HG03342 (cell line): Measurements from ENCODE around the gene MOSPD3.
"Not testable (repeated sequence)": the region's sequence is repeated elsewhere in the genome, so short reads cannot be mapped to it uniquely, and the experiment has no call there.

Experiments used
- ATAC-seq: cut with Tn5 transposase; IDR thresholded peaks from one replicate; pipeline ENCODE4 v1.9.1; 2021; ENCODE audit warnings: mild to moderate bottlenecking, moderate library complexity; ENCODE audit not compliant: unreplicated experiment

MOSPD3 gene, protein sequence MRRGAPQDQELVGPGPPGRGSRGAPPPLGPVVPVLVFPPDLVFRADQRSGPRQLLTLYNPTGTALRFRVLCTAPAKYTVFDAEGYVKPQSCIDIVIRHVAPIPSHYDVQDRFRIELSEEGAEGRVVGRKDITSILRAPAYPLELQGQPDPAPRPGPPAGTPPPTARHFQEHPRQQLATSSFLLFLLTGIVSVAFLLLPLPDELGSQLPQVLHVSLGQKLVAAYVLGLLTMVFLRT

DNA sequence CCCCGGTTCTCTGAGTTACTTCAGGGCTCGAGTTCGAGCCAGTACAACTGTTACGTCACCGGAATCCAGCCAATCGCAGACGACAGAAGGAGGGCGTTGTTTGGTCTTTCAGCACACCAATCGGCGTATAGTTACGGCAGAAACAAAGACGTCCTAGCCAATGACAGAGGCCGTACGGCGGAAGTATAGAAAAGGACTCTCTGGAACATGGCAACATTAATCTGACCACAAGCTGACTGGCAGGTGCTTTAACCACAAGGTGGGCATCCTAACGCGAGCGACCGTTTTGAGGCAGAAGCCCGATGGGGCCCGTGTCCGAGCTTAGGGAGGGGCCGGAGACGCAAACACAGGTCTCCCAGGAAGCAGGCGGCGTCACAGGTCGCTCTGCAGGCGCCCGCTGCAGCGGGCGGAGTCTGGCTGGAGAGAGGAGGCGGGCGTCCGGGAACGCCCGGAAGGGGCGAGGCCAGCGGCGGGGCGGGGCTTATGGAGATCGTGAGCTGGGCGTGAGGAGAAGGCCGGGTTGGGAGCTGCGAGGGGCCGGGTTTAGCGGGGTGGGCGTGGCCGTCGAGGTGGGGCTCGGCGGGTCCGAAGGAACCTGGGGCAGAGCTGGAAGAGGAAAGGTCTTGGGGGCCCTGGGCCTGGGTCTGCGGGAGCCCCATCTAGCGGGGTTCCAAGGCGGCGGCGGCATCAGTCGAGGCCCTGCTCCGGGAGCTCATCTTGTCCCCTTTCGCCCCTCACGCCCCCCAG, at the start of gene MOSPD3:
TSS of gene MOSPD3 (plus strand) at position 558 of the 747 bp plus-strand sequence. CDS start 252 bp downstream, outside the sequence.
- peak; percentile 88 for ATAC-seq

DNA sequence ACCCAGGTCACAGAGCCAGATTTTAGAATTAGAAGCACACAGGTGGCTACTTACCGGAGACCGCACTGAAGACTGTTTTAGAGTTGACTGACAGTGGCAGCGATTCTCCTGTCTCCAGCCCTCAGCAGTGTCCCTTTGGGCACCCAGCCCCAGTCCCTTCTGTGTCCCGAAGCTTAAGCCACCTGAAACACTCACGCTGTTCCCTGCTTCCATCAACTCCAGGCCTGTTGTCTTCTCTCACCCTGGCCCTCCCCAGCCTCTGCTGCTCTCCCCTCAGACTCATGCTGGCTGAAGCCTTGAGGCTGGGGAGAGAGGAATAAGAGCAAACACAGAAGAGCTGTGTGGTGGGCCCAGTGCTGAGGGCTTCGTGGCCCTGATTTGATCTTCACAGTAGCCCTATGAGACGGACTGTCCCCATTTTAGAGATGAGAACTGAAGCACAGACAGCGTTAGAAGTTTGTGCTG, 49.2 kb upstream of the MOSPD3 start:
- ATAC-seq: no peak

DNA sequence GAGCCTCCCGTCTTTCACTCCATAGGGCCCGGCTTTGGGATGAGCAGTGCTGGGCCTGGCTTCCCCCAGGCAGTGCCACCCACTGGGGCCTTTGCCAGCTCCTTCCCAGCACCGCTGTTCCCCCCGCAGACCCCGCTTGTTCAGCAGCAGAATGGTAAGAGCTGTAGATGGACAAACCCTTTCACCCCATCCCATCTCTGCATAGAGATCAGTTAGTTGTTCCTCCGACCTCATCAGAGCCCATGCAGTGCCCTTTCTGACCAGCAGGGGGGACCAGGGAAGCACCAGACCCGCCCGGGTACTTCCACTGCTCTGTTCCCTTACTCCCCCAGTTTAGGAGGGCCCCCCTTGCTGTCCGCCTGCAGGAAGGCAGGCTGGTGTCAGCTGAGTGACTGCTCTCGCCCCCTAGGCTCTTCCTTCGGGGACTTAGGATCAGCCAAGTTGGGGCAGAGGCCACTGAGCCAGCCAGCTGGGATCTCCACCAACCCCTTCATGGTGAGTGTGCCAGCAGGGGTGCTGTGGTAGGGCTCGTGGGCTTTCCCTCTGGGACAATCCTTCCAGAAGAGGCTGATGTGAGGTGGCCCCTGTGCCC, 48.4 kb upstream of the MOSPD3 start:
- peak; percentile 42 for ATAC-seq

DNA sequence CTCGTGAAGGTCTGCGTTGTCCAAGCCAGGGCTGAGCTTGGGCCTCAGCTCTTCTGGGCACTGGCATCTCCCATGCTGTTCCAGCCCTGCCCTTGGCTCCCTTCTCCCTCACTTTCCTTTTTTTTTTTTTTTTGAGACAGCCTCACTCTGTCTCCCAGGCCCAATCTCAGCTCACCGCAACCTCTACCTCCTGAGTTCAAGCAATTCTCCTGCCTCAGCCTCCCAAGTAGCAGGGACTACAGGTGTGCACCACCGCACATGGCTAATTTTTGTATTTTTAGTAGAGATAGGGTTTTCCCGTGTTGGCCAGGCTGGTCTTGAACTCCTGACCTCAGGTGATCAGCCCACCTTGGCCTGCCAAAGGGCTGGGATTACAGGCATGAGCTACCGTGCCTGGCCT, 47.9 kb upstream of the MOSPD3 start:
- ATAC-seq: not testable (repeated sequence)

DNA sequence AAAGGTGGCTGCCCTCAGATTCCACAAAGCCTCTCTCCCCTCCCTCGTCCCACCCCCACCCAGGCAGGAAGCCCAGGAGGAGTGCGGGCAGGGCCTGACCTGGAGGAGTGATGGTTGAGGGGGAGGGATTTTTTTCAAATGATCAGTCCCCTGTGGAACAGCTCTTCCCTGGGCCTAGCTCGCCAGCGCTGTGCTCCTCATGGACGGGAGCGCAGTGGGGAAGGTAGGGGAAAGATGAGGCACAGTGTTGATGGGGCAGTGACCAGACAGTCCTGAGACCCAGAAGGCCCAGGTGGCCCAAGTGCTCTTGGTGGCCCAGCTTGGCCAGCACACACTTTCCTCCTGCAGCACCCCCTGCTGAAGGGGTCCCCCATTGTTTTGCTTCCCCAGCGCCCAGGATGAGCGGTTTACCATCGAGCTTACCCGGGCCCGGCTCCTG, 47.2 kb upstream of the MOSPD3 start:
- no peak for ATAC-seq

DNA sequence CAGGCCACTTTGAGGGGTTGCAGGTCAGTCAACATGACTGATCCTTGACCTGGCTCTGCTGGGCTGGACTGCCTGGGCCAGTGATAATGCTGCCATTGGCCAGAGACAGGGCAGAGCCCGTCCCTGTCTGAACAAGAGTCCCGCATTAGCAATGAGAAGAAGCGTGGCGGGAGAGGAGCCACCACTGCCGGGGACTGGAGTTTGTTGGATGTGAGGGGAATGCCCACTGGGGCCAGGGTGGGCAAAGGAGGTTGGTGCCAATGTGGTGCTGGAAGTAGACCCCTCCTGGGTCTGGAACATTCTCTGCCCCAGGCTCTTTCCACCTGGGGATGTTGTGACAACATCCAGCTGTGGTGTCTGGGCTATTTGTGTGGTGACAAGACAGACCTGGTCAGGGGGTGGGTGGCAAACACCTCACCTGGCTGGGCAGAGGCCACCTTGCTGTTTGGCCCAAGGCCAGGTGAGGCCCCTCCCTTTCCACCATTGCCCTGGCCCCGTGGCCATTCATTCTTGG, 46.3 kb upstream of the MOSPD3 start:
- no peak for ATAC-seq

DNA sequence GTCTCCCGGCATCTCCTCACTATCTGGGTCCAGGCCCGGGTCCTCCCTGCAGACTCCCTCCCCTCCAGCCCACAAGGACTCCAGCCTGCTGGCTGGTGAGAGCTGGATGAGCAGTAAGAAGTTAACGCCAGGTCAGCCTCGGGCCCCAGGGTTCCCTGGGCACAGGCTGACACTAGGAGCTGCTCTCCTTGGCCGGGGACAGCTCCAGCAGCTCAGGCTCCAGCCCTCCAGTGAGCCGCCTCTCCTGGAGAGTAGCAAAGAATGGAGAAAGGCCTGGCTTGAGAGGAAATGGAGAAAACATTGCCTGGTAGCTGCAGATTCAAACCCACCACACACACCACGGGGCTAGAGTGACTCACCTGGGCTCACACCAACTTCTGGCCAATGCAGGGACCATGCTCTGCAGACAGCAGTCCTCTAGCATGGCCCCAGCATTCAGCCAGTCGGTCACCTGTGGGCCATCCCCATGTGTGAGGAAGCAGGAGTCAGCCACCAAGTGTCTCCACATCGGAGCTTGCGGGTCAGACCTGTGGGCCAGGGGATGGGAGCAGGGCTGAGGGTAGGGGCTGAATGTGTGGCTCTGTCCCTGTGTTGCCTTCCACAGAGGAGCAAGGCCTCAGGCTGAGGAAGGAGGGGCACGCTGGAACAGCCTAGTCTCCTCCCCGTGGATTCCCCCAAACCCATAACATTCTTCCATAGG, 45.2 kb upstream of the MOSPD3 start:
- ATAC-seq: no peak

DNA sequence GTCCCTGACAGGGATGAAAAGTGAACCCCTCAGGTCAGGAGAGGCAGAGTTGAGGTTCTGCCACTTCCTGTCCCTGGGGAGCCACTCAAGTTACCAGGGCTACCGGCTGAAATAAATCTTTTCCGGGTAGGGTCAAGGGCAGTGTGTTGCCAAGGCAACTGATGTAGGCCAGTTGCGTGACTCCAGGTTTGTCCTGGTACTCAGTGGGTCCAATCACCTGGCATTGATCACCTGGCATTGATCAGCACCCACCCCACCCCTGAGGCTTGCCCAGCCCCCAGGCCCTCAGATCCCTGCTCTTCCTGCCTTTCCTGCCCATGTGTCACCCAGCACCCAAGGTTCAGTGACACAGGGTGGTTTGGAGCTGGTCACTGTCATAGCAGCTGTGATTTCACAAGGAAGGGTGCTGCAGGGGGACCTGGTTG, 44.6 kb upstream of the MOSPD3 start:
- no peak for ATAC-seq

DNA sequence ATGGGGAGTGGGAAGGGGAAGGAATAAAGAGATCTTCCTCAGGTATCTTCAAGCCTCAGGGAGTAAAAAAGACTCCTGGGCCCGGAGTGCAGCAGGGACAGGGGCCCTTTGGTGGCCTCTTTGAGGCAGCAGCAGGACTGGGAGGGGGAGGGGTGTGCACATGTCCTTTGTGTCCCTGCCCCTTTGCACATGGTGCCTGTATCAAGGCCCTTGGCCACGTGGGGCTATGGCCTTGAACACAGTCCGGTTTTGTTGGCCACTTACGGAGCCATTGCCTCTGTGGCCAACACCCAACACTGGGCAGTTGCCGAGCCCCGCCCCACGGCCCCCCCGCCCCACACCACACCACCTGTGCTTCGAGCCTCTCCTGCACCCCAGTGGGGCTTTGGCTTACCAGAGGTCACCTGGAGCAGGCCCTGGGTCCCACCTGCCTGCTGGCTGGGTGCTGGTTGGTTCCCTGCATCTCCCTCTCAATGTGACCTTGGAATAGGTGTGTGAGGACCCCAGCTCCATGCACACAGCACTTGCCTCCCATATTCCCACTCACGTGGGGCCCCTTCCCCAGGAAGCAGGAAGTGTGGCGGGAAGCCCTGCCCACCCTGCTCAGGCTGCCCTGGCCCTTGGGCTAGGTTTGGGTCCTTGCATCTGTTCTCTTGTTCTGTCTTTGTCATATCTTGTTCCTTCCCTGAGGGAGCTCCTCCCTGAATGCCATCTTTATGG, 44.0 kb upstream of the MOSPD3 start:
- no peak for ATAC-seq

DNA sequence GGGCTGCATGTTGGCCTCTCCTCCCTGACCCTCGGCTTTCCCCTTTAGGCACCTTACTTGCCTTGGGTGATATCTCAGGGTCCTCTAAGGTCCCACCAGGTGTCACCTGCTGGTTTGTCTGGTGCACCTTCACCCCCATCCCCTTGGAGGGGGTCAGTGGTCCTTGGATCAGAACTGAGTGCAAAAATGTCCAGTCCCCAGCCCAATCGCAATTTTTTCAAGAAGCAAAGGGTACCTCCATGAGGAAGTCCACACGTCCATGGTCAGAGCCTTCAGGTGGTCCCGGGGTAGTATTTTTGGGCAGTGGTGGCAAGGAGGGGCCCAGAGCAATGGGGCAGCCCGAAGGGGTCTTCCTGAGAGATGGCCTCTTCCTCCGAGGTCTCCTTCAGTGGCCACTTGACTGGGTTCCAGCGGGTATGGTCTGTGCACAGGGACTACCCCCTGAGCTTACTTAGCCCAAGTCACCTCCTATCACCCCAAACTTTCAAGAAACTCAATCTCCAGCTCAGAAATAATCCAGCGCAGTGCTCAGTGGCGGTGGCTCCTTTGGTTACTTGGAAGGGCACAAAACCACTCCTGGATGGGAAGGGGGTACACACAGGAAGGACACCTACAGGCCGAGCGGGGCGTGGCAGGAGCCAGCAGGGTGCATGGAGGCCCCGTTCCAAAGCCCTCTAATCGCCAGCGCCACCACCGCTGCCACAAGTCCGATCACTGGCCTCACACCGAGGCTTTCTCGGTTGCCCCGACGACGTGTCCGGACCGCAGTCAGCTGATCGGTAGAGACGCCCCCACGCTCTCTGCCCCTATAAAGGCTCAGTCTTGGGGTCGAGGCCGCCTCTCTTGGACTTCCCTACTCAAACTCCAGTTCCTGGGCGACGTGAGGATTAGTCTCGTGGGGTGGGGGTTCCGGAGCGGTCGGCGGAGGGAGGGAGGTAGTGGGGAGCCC, 43.2 kb upstream of the MOSPD3 start:
- ATAC-seq: no peak

DNA sequence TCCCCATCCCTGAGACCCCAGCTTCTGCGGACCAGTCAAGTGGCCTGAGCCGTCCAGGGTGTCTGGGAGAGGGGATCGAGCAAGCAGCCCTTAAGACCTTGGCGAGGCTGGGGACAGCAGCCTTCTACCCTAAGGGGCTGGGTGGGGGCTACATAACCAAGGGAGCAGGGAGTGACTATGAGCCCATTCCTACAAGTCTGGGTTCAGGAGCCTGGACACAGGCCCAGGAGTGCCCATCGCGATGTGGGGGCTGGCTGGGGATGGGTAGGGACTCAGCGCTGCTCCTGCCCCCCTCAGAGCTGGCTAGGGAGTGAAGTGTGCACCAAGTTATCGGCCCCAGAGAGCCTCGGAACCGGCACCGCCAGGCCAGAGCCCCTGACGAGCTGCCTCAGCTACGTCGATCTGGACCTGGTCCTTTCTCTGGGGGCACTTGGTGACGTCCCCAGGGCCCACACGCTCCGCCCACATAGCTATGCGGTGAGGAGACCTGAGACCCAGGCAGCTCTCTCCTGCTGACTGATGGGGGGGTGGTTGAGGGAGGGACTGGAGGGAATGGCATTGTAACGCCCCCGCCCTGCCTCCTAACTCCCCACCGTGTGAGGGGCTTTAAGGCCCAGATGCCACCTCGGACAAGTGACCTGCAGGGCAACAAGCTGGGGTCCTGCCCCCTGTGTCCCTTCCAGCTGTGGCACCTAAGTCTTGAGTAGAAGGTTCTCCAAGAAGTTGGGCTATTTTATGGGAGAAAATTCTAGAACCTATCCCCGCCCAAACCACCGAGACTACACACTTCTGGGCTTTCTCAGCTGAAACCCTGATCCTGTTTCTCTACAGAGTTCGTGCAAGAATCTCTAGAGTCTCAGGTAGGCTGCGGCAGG, 41.1 kb upstream of the MOSPD3 start:
- ATAC-seq: no peak

DNA sequence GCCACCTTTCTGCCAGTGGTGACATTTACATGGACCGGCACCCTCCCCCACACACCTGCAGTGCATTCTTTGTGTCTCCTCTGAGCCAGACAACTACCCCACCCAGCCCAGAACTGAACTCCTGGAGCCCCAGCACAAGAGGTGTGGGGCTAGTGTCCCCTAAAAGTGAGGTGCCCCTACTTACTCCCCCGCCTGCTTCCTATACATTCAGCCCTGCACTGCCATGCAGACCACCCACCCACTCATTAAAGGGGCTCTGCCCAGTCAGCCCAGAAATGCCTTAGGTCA, 40.6 kb upstream of the MOSPD3 start:
- no peak for ATAC-seq

DNA sequence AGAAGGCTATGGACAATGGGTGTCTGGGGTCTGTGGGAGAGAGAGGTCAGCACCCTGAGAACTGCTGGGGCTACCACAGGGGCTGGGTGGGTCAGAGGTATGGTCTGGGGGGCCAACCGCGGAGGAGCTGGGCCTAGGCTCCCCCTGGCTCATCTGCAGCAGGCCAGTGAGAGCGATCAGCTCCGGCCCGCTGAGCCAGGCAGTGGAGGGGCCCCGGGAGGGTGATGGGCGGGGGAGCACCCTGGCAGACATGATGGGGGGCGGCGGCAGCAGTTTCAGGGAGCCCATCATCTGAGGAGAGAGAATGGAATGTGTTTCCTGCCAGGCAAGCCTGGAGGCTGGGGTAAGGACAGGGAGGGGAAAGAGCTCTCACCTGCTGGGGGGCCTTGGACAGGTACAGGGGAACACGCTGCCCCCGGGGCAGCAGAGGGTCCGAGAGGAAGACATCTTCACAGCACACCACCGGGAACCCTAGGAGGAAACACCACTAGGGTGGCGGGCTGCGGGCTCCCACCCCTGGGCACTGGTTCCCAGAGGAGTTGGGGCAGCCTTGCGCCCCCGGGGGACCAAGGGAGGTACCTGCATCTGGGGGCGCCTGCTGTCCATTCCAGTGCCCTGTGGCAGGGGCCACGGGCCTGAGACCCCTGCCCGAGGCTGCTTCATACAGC, 39.9 kb upstream of the MOSPD3 start:
- no peak for ATAC-seq

DNA sequence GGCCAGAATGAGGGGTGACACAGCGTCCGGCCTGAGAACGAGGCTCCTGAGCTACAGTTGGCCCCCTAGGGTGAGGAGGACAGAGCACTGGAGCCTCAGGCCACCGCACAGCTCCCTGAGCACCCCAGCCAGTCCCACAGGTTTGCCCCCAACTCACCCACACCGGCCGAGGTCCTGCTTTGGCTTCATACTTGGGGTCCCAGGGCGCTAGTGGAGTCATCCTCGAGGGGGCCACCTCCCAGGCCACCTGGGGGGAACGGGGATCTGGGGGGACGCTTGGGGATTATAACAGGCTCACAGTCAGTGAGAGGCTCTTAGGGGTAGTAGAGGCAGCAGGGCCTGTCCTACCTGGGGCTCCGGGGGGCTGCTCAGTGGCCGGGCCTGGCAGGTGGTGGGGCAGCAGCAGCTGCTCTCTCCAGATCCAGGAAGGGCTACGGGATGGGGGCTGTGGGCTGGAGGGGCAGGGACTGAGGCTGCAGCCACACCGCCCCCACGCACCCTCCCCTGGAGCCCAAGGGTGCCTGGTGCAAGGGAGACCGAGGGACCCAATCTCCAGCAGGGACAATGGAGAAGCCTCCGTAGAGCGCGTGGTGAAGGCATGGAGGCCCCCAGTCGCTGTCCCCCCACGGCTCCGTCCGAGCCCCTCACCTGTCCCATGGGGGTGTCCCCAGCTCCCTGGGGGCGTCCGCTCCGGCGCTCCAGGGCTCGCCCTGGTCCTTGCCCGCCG, 39.2 kb upstream of the MOSPD3 start:
- ATAC-seq: no peak

DNA sequence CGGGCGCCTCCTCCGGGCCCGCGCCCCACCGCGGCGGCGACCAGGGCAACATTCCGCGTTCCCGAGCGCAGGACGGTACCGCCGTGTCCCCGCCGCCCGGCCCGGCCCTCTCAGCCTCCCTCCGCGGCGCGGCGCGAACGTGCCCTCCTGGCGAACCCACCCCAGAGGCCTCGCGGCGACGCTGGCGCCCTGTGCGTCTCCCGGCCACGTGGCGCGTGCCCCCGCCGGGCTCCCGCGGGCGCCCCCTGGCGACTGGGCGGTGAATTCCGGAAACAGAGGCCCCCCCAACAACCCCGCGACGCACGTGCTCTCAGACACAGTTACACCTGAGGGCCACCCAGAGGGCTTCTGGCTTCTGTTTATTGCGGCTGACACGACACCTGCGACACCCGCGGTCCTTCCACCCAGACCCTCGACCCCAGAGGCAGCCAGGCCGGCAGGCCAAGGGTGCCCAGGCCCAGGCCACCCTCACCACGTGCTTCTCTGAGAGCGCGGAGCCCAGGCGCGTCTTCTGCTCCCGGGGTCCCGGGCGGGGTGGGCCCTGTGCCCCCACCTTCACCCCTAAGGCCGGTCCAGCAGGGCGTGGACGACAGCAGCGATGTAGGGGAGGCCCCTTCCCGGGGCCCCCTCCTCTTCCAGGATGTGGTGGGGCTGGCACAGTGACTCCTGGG, 38.5 kb upstream of the MOSPD3 start, which contains the start of gene SAP25:
TSS of gene SAP25 (minus strand) at position 210 of the 671 bp plus-strand sequence. CDS start at position 52, 158 bp downstream.
- ATAC-seq: no peak

DNA sequence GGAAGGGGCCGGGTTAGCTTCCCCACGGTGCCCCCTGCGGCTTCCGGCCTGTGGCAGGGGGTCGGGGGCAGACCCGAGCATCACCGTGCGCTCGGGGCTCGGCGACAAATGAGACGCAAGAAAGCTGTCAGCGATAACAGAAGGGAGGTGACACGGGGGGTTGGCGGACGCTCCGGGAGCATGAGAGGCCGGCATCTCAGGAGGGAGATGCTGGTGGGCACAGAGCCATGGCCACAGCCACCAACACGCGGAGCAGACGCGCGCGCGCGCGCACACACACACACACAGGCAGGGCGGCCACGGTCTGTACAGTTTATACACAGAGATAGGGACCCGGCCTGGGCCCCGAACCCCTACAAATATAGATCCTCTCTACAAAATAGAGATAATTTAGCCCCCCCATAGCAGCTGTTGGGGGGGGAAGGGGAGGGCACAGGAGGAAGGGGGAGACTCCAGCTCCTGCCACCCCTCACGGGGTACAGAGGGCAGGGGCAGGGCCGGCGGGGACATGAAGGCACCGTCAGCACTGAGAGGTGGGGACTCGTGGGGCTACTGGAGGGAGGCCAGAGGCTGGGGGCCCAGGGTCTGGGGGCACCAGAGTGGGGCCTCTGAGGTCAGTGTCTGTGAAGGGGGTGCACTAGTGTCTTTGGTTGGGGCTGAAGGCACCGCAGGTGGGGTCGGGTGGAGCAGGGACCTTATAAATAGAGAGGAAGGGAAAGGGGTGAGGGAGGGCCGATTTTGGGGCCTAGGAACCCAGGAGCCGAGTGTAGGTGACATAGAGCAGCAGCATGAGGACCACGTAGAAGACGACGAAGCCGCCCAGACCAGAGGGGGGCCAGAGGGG, 37.8 kb upstream of the MOSPD3 start:
- ATAC-seq: no peak
